Endothelial cell of umbilical vein (primary cell): ENCODE measurements around the gene SMC1B. TPM values are rescaled to one million over a fixed set of nuclear protein-coding genes. Genes with fewer than 3 reads are reported as not detected.

Experiments used
- BruUV-seq: library from RNA; stranded (reverse); fragments of 400-500 nt; replicated peaks from 2 replicates; lab custom pipeline; 2021; lab: Mats Ljungman, UMichigan
- CTCF ChIA-PET: fragments of 300-600, 350-600 bp; sonication (Branson Sonifier 250); formaldehyde crosslinking; loops from one replicate; lab custom pipeline; 2021; ENCODE audit warnings: antibody characterized with exemption, inconsistent platforms; lab: Charles Lee
- POLR2A ChIA-PET: fragments of 300-600, 350-600 bp; sonication (Branson Sonifier 250); formaldehyde crosslinking; loops from one replicate; lab custom pipeline; 2021; ENCODE audit warnings: antibody characterized with exemption, inconsistent platforms; lab: Charles Lee
- DNase-seq: peaks from one replicate; pipeline ENCODE4 v3.0.0-alpha.2; 2011; ENCODE audit warnings: low read depth, low spot score
- FAIRE-seq: peaks from 2 replicates; lab custom pipeline; 2011; peaks lifted over from hg19 to GRCh38; lab: Jason Lieb, UNC
- H2AFZ ChIP-seq: 2 replicates; pipeline ENCODE4 v1.6.0; 2012; ENCODE audit warnings: low read depth, low read length, control low read depth, inconsistent platforms
- H3K27ac ChIP-seq: 2 replicates; pipeline ENCODE4 v1.5.1; 2011; ENCODE audit warnings: low read depth, mild to moderate bottlenecking, control low read depth, low read length, moderate library complexity; ENCODE audit not compliant: insufficient read depth
- H3K27me3 ChIP-seq, 2 experiments: 2 replicates each; pipeline versions ENCODE4 v1.6.0 to v1.6.1; 2011; ENCODE audit warnings: low read length in 2 of 2, mixed read lengths in 1 of 2; ENCODE audit not compliant: control insufficient read depth in 2 of 2, insufficient read depth in 2 of 2
- H3K36me3 ChIP-seq, 2 experiments: 2 replicates in 1 of 2; 3 replicates in 1 of 2; pipeline ENCODE4 v1.5.1; 2011; ENCODE audit warnings: low read length in 2 of 2, mild to moderate bottlenecking in 1 of 2, moderate library complexity in 1 of 2; ENCODE audit not compliant: control insufficient read depth in 2 of 2, insufficient read depth in 2 of 2; ENCODE audit errors: extremely low read depth in 1 of 2
- H3K4me1 ChIP-seq: 3 replicates; pipeline ENCODE4 v1.5.1; 2011; ENCODE audit warnings: mild to moderate bottlenecking, low read length; ENCODE audit not compliant: control insufficient read depth, insufficient read depth; ENCODE audit errors: extremely low read depth
- H3K4me2 ChIP-seq: 2 replicates; pipeline ENCODE4 v1.6.1; 2011; ENCODE audit warnings: low read length, control low read depth, mixed read lengths; ENCODE audit not compliant: insufficient read depth
- H3K4me3 ChIP-seq, 3 experiments: fragments of 200-600 bp in 1 of 3; sonication (generic), shearing (Covaris generic) in 1 of 3; replicated peaks in 1 of 3; 2 replicates each; pipeline ENCODE4 v1.5.1; 2011 to 2016; ENCODE audit warnings: control low read depth in 3 of 3, low read length in 3 of 3, mild to moderate bottlenecking in 2 of 3, inconsistent platforms in 1 of 3, low read depth in 1 of 3, moderate library complexity in 1 of 3; ENCODE audit not compliant: insufficient read depth in 1 of 3
- H3K79me2 ChIP-seq: 2 replicates; pipeline ENCODE4 v1.6.0; 2012; ENCODE audit warnings: low read length, inconsistent platforms; ENCODE audit not compliant: control insufficient read depth, insufficient read depth
- H3K9ac ChIP-seq: replicated peaks from 2 replicates; pipeline ENCODE3; 2011; ENCODE audit warnings: low read length, control low read depth; ENCODE audit not compliant: insufficient read depth; ENCODE audit errors: extremely low read depth
- H3K9me1 ChIP-seq: replicated peaks from 3 replicates; pipeline ENCODE4 v1.6.0; 2011; ENCODE audit warnings: mild to moderate bottlenecking, low read length; ENCODE audit not compliant: control insufficient read depth, insufficient read depth; ENCODE audit errors: extremely low read depth
- H3K9me3 ChIP-seq: replicated peaks from 2 replicates; pipeline ENCODE4 v1.5.1; 2012; ENCODE audit warnings: low read length, inconsistent platforms; ENCODE audit not compliant: control insufficient read depth, insufficient read depth
- H4K20me1 ChIP-seq: replicated peaks from 2 replicates; pipeline ENCODE3; 2011; ENCODE audit warnings: mild to moderate bottlenecking, low read length; ENCODE audit not compliant: control insufficient read depth, insufficient read depth; ENCODE audit errors: extremely low read depth
- CTCF ChIP-seq, 2 donors: IDR thresholded peaks; 1 replicate in 1 of 2; 2 replicates in 1 of 2; pipeline ENCODE4 v1.5.1; 2011; ENCODE audit warnings: low read length in 2 of 2, mild to moderate bottlenecking in 2 of 2, moderate library complexity in 2 of 2, control low read depth in 1 of 2, inconsistent platforms in 1 of 2, low read depth in 1 of 2; ENCODE audit not compliant: insufficient read depth in 1 of 2; ENCODE audit errors: extremely low read depth in 1 of 2
- EZH2 ChIP-seq: IDR thresholded peaks from 2 replicates; pipeline ENCODE4 v1.6.1; 2012; ENCODE audit warnings: borderline replicate concordance, low read depth, mild to moderate bottlenecking, moderate library complexity, low read length, inconsistent platforms; ENCODE audit not compliant: severe bottlenecking
- FOS ChIP-seq: IDR thresholded peaks from 2 replicates; pipeline ENCODE4 v1.6.1; 2011; ENCODE audit warnings: mild to moderate bottlenecking, low read length, moderate library complexity, borderline replicate concordance; ENCODE audit not compliant: insufficient read depth
- GATA2 ChIP-seq: IDR thresholded peaks from 2 replicates; pipeline ENCODE4 v1.7.0; 2011; ENCODE audit warnings: low read depth, mild to moderate bottlenecking, moderate library complexity, mixed read lengths, low read length; ENCODE audit not compliant: insufficient read length, insufficient read depth
- JUN ChIP-seq: IDR thresholded peaks from 2 replicates; pipeline ENCODE4 v1.6.1; 2011; ENCODE audit warnings: borderline replicate concordance, low read depth; ENCODE audit not compliant: insufficient read length, insufficient read depth
- MAX ChIP-seq: IDR thresholded peaks from 2 replicates; pipeline ENCODE4 v1.6.1; 2011; ENCODE audit not compliant: insufficient read depth, insufficient read length
- MYC ChIP-seq: IDR thresholded peaks from one replicate; pipeline ENCODE4 v1.6.1; 2011; ENCODE audit warnings: mild to moderate bottlenecking, low read depth, low read length
- POLR2A ChIP-seq: IDR thresholded peaks from 2 replicates; pipeline ENCODE4 v1.6.1; 2012; ENCODE audit warnings: low read depth, mild to moderate bottlenecking, control low read depth, low read length
- POLR2AphosphoS5 ChIP-seq: IDR thresholded peaks from 2 replicates; pipeline ENCODE4 v1.6.1; 2012; ENCODE audit warnings: low read depth, mild to moderate bottlenecking, control low read depth, low read length, moderate library complexity; ENCODE audit not compliant: insufficient read depth
- dilution Hi-C: fragments of 300-500 bp; cut with MboI; formaldehyde crosslinking; loops from one replicate; pipeline ENCODE4 v1.15.0; 2019; ENCODE audit warnings: low sequenced_read_pairs; ENCODE audit not compliant: extremely low pct_ligation_motif_present
- intact Hi-C: fragments of 100-400 bp; cut with micrococcal nuclease; formaldehyde crosslinking; loops from one replicate; pipeline ENCODE4 v1.10.0; 2022
- polyA plus RNA-seq, 4 experiments: library from polyadenylated mRNA; depleted of rRNA in 3 of 4; stranded (reverse) in 3 of 4; unstranded in 1 of 4; fragments of >200 nt; gene quantifications; 2 replicates each; pipeline versions ENCODE4 v1.2.1 to v1.2.3, GENCODE V29; 2011 to 2012; ENCODE audit warnings: missing spikeins in 1 of 4
- total RNA-seq: library from RNA; stranded (reverse); gene quantifications from 2 replicates; pipeline ENCODE4 v1.2.3, GENCODE V29; 2021

The SMC1B gene
- total and polyA plus RNA-seq, 2 donors (not counting 3 experiments of a cell fraction or from before 2014, with no cell fraction given): 0.07 TPM; not detected in 1

- intact Hi-C loops (no loop called here), dilution Hi-C loops (no loop called here)
- no peaks in the 10 kb centered on the region for H3K9me3 ChIP-seq
- H3K9ac ChIP-seq: no peak overlapping the region
- no peak for FAIRE-seq
- no peak for DNase-seq
- H2AFZ ChIP-seq: no peak overlapping the region
- peaks cover 22% of the 10 kb centered on the region for H3K79me2 ChIP-seq
- H3K4me2 ChIP-seq: no peak overlapping the region
- peaks cover under 1% of the 10 kb centered on the region for H3K4me1 ChIP-seq
- BruUV-seq: no TSS peak
- no peaks in the 10 kb centered on the region for H3K27me3 ChIP-seq
- no peaks in the 10 kb centered on the region for H3K9me1 ChIP-seq
- peaks cover 6 to 35% of the 10 kb centered on the region in 2 experiments for H3K36me3 ChIP-seq
- POLR2A ChIA-PET: no interaction called here
- no peak overlapping the region for H3K27ac ChIP-seq
- CTCF ChIA-PET: interaction anchor here (2.4 kb wide), 1 partner anchor 11 kb away, joined by 9 read pairs; no protein-coding TSS in a partner anchor
- TF ChIP-seq CTCF (IDR thresholded peaks at IDR 0.05; ENCODE audit: extremely low read depth in 1 of 2, insufficient read depth in 1 of 2, low read depth in 1 of 2, low read length in 2 of 2) (no peak), MYC (no peak), JUN (no peak), MAX (no peak), POLR2AphosphoS5 (no peak), GATA2 (no peak), EZH2 (no peak), FOS (no peak), POLR2A (no peak)
- no peaks in the 10 kb centered on the region for H4K20me1 ChIP-seq
- H3K4me3 ChIP-seq: no peak overlapping the region
Observed at GRCh38 chr22:45324311-45324711, 89.1 kb downstream of the SMC1B start.
